NCI-H1417 (cell line): ENCODE data around the gene VAV1.
A peak's percentile ranks its signal among the peaks of the same experiment; 100 is the strongest.
"Not testable (repeated sequence)": the region's sequence is repeated elsewhere in the genome, so short reads cannot be mapped to it uniquely, and the experiment has no call there.

Experiments used
- DNase-seq, 3 experiments: peaks; one replicate each; lab custom pipeline; 2025; lab: John Stamatoyannopoulos, UW

The VAV1 gene

GRCh38 chr19:6790194-6791128 is 18.0 kb downstream of the VAV1 start:
- no peak for DNase-seq

- DNase-seq = no peak
Observed at GRCh38 chr19:6791237-6791636, 18.7 kb downstream of the VAV1 start.

DNA sequence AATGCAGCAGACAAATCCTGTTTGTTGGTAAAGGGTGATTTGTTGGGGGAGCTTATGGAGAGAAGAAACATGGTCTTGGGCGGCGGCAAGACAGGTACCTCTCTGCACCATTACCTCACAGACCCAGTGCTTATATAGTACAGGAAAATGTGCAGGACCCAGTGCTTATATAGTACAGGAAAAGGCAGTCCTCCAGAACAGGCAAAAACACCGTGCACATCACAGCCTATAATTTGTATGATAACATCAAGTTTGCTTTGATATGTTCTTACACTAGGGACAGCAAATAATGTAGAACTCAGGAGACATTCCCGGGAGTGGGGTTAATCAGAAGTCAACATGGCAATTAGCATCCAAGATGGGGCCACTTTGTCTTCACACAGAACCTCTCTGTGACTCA is 20.9 kb downstream of the VAV1 start:
- DNase-seq = no peak

DNA sequence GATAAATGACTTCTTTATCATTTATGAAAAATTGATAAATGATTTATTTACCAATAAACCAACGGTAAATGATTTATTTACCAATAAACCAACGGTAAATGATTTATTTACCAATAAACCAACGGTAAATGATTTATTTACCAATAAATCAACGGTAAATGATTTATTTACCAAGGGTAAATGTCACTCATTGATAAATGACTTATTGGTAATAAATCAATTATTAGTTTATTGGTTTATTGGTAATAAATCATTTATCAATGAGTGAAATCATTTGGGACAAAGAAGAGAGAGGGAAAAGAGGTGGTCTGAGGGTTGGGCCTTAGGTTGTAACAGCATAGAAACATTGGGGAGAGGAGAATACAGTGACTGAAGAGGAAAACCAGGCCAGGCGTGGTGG is 21.5 kb downstream of the VAV1 start:
- no peak for DNase-seq

- DNase-seq = no peak
Observed at GRCh38 chr19:6794686-6795431, 22.4 kb downstream of the VAV1 start.

GRCh38 chr19:6796278-6796677 is 23.8 kb downstream of the VAV1 start:
- DNase-seq = no peak

DNA sequence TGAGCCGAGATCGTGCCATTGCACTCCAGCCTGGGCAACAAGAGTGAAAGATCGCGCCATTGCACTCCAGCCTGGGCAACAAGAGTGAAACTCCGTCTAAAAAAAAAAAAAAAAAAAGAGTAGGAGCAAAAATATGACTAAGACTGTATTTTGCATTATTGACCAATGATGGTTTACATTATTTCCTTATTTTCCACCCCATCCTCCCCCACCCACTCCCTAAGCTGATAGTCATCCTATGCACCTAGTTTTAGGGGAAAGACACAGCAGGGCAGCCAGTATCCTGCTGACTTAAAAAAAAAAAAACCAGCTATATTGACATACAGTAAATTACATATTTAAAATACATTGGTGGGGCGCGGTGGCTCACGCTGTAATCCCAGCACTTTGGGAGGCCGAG is 25.1 kb downstream of the VAV1 start:
- no peak for DNase-seq

DNA sequence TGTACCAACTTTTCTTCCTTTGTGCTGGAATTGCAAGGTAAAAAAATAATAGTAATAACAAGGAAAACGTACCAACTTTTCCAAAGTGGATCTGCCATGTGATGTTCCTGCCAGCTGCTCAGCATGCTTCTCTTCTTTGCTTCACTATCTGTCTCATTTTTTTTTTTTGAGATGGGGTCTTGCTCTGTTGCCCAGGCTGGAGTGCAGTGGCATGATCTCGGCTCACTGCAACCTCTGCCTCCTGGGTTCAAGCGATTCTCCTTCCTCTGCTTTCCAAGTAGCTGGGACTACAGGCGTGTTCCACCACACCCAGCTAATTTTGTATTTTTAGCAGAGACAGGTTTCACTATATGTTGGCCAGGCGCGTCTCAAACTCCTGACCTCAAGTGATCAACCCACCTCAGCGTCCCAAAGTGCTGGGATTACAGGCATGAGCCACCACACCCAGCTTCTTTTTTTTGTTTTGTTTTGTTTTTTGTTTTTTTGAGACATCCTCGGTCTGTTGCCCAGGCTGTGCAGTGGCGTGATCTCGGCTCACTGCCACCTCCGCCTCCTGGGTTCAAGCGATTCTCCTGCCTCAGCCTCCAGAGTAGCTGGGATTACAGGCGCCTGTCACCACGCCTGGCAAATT is 27.8 kb downstream of the VAV1 start:
- DNase-seq = not testable (repeated sequence)

- no peak for DNase-seq
Observed at GRCh38 chr19:6800991-6801484, 28.5 kb downstream of the VAV1 start.

- peak in 2 of 3 experiments; percentile 9 to 50 for DNase-seq
Observed at GRCh38 chr19:6801485-6802086, 29.1 kb downstream of the VAV1 start.

DNA sequence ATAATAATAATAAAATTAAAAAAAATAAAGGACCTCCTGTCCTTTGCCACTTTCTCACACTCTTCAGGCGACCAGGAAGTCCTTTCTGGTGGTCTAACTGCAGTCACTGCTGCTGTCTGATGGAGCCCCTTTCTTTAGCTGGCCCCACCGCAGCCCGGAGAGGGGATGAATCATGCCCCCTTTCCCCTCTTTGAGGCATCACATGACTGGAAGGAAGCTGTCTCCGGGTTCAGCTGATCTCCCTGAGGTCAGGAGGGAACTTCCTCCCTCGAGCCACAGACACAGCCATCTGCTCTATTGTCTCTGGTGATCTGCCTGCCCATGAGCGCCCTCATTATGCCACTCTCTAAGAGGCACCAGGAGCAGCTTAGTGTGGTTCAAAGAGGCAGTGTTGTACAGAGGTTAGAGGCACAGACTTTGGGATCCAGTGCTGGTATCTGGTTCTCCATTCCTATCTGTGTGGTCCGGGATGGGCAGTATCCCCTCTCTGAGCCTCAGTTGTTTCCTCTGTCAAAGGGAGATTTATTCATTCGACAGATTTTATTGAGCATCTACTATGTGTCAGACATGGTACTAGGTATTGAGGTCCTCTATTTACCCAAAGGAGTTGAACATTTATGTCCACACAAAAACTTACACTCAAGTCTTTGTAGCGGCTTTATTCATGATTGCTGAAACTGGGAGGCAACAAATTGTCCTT is 30.0 kb downstream of the VAV1 start:
- DNase-seq = no peak

- no peak for DNase-seq
Observed at GRCh38 chr19:6803036-6803404, 30.5 kb downstream of the VAV1 start.

DNA sequence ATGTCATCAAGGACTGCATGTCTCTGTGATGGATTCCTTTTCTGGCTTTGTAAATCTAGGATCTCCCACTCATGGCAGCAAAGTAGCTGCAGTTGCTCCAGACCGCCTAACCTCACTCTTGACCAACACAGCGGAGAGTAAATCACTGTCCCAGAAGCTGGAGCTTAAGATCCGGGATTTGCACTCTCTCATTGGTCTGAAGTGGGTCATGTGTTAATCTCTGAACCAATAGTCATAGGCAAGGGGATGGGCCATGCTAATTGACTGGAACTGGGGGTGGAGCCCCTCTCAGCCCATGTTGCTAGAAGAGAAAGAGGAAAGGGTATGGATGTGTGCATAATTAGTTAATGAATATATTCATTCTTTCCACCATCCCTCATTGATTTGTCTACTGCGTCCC is 34.0 kb downstream of the VAV1 start:
- no peak for DNase-seq

GRCh38 chr19:6807291-6807690 is 34.8 kb downstream of the VAV1 start:
- no peak for DNase-seq

- no peak for DNase-seq
Observed at GRCh38 chr19:6808494-6808893, 36.0 kb downstream of the VAV1 start.

- no peak for DNase-seq
Observed at GRCh38 chr19:6809262-6809661, 36.8 kb downstream of the VAV1 start.

DNA sequence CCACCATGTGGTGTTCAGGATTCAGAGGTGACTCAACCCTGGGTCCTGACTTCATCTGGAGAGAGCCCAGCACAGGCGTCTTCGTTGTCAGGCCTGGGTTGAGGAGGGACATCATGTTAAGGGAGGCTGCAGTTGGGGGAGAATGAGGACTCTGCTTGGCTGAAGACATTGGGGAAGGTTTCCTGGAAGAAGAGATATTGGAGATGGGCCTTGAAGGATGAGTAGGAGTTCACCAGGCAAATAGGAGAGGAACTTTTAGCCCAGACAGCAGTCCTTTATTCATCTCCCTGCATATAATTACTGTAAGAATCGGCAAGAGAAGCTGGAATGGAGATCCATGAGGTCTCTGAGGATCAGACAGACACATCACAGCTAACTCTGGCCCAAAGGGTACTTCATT is 38.9 kb downstream of the VAV1 start:
- no peak for DNase-seq

DNA sequence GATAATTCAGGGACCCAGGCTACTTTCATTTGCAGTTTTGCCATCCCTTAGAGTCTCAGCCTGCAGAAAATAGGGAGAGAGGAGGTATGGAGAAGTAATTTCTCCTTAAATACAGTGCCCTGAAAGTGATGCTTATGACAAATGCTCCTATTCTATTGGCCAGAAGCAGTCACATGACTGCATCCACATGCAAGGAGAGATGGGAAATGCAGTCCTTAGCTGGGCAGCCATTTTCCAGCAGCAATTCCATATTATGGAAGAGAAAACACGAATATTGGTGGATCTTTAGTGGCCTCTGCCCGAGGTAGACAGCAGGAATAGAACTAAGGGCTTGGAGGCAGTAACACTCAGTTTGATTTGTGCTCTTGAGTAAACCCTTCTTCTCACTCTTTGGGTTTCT is 39.4 kb downstream of the VAV1 start:
- DNase-seq = peak; percentile 0 to 50 (median 10)

DNA sequence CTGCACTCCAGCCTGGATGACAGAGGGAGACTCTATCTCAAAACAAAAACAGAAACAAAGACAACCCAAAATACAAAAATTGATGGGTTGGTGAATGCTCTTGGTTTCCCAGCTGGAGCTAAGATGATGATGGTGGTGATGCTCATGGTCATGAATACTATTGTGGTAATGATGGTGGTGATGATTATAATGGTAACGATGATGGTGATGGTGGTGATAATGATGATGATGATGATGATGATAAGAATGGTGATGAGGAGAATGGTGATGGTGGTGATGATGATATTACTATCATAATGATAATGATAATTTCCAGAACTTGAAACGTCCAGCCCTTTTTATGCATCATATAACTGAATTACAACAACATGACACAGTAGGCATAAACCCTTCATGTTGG is 40.1 kb downstream of the VAV1 start:
- no peak for DNase-seq

DNA sequence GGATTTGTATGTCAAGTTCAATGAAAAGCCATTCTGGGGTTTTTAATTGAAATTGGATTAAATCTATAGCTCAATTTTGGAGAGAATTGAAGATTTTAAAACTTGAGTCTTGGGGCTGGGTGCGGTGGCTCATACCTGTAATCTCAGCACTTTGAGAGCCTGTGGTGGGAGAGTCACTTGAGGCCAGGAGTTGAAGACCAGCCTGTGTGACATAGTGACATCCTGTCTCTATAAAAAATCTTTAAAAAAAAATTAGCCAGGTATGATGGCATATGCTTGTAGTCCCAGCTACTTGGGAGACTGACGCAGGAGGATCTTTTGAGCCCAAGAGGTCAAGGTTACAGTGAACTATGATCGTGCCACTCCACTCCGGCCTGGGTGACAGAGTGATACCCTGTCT is 41.2 kb downstream of the VAV1 start:
- DNase-seq = no peak

- DNase-seq = no peak
Observed at GRCh38 chr19:6817179-6817578, 44.7 kb downstream of the VAV1 start.

GRCh38 chr19:6818246-6818645 is 45.7 kb downstream of the VAV1 start:
- no peak for DNase-seq
